Measurements from ENCODE around the gene TEFM. TPM values are rescaled to one million over a fixed set of nuclear protein-coding genes. Genes with fewer than 3 reads are reported as not detected.

The TEFM gene
- total RNA-seq, 2 experiments from 2014 or later = 14.8 to 14.9 TPM

GRCh38 chr17:30920683-30921543, 14.9 kb upstream of the TEFM start:
- Histone ChIP-seq H4K20me1 (ENCODE audit: insufficient read depth, low read length) (no peaks in the 10 kb centered on the region), H3K4me2 (ENCODE audit: low read length) (peak overlapping the region; percentile 79), H3K27ac (ENCODE audit: low read depth, low read length, poor library complexity, severe bottlenecking) (no peak overlapping the region), H3K36me3 (ENCODE audit: insufficient read depth, low read length) (no peaks in the 10 kb centered on the region), H2AFZ (ENCODE audit: low read length) (no peak overlapping the region), H3K4me3 (ENCODE audit: low read depth, low read length, poor library complexity, severe bottlenecking) (no peak overlapping the region), H3K9me3 (ENCODE audit: low read length) (no peaks in the 10 kb centered on the region), H3K79me2 (ENCODE audit: insufficient read depth, low read depth, low read length) (no peaks in the 10 kb centered on the region), H3K9me2 (ENCODE audit: insufficient read depth, low read length) (no peaks in the 10 kb centered on the region), H3K4me1 (ENCODE audit: insufficient read depth, low read length, poor library complexity, severe bottlenecking) (peaks cover 7% of the 10 kb centered on the region)
- TF ChIP-seq CTCF (conservative IDR thresholded peaks at IDR 0.05; ENCODE audit: low read length) (no peak), EZH2phosphoT487 (IDR thresholded peaks at IDR 0.05; ENCODE audit: borderline replicate concordance, low read depth, low read length) (no peak)
- POLR2A ChIA-PET = no interaction called here
- DNase-seq (ENCODE audit: low spot score) = no peak
- intact Hi-C loops (cut with micrococcal nuclease; ENCODE audit: unreplicated experiment) = no loop called here
- BruUV-seq (replicated peaks) = no TSS peak
- CTCF ChIA-PET (ENCODE audit: unreplicated experiment) = no interaction called here

DNA sequence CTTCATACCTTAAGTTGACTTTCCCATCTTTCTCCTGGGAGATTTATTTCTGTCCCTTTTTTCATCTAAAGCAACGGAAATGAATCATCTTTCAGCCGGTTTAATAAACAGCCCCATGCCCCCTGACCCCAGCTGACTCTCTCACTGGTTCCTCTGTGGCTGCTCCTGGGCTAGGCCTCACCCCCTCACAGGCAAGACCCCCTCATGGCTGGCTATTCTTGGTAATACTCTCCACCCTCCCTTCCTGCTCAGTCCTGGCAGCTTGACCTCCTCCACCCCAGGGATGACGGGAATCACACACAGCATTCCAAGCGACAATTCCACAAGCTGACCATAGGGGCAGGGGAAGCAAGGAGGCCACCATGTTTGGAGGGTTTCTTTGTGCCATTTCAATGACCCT, 14.2 kb upstream of the TEFM start:
- TF ChIP-seq CTCF (conservative IDR thresholded peaks at IDR 0.05; ENCODE audit: low read length) (no peak), EZH2phosphoT487 (IDR thresholded peaks at IDR 0.05; ENCODE audit: borderline replicate concordance, low read depth, low read length) (no peak)
- no peak overlapping the region for H2AFZ ChIP-seq (ENCODE audit: low read length)
- ChIA-PET CTCF (ENCODE audit: unreplicated experiment) (no interaction called here), POLR2A (no interaction called here)
- H3K4me3 ChIP-seq (ENCODE audit: low read depth, low read length, poor library complexity, severe bottlenecking) = no peak overlapping the region
- H3K4me1 ChIP-seq (ENCODE audit: insufficient read depth, low read length, poor library complexity, severe bottlenecking) = peaks cover 7% of the 10 kb centered on the region
- no peak for DNase-seq (ENCODE audit: low spot score)
- H3K9me2 ChIP-seq (ENCODE audit: insufficient read depth, low read length) = no peaks in the 10 kb centered on the region
- no peak overlapping the region for H3K27ac ChIP-seq (ENCODE audit: low read depth, low read length, poor library complexity, severe bottlenecking)
- no peaks in the 10 kb centered on the region for H4K20me1 ChIP-seq (ENCODE audit: insufficient read depth, low read length)
- H3K4me2 ChIP-seq (ENCODE audit: low read length) = no peak overlapping the region
- H3K79me2 ChIP-seq (ENCODE audit: insufficient read depth, low read depth, low read length) = no peaks in the 10 kb centered on the region
- H3K36me3 ChIP-seq (ENCODE audit: insufficient read depth, low read length) = no peaks in the 10 kb centered on the region
- no TSS peak for BruUV-seq (replicated peaks)
- no peaks in the 10 kb centered on the region for H3K9me3 ChIP-seq (ENCODE audit: low read length)
- intact Hi-C loops (cut with micrococcal nuclease; ENCODE audit: unreplicated experiment) = no loop called here

DNA sequence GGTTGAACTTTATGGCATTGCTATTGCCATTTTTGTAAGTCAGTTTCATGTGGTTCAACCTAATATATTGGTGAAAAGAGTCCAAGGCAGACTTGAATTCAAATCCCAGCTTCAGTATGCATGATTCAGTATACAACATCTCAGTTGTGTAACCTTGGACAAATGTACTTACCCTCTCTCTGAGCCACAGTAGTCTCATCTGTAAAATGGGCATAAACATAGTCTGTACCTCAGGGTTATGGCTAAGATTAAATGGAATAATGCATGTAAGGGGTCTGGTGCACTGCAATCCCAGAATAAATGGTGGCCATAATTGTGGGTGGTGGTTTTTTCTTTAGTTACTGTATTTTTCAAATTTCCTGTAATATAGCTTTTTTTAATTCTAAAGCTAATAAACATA, 11.0 kb upstream of the TEFM start:
- no peaks in the 10 kb centered on the region for H3K9me3 ChIP-seq (ENCODE audit: low read length)
- TF ChIP-seq CTCF (conservative IDR thresholded peaks at IDR 0.05; ENCODE audit: low read length) (no peak), EZH2phosphoT487 (IDR thresholded peaks at IDR 0.05; ENCODE audit: borderline replicate concordance, low read depth, low read length) (no peak)
- no peak for DNase-seq (ENCODE audit: low spot score)
- POLR2A ChIA-PET = interaction anchor here (0.5 to 0.6 kb wide), 2 partner anchors 11 to 446 kb away, joined by 3 to 4 read pairs; no protein-coding TSS in a partner anchor
- no peak overlapping the region for H3K27ac ChIP-seq (ENCODE audit: low read depth, low read length, poor library complexity, severe bottlenecking)
- H4K20me1 ChIP-seq (ENCODE audit: insufficient read depth, low read length) = no peaks in the 10 kb centered on the region
- H3K36me3 ChIP-seq (ENCODE audit: insufficient read depth, low read length) = no peaks in the 10 kb centered on the region
- no peak overlapping the region for H3K4me2 ChIP-seq (ENCODE audit: low read length)
- no TSS peak for BruUV-seq (replicated peaks)
- no peak overlapping the region for H2AFZ ChIP-seq (ENCODE audit: low read length)
- H3K79me2 ChIP-seq (ENCODE audit: insufficient read depth, low read depth, low read length) = no peaks in the 10 kb centered on the region
- H3K9me2 ChIP-seq (ENCODE audit: insufficient read depth, low read length) = no peaks in the 10 kb centered on the region
- intact Hi-C loops (cut with micrococcal nuclease; ENCODE audit: unreplicated experiment) = no loop called here
- CTCF ChIA-PET (ENCODE audit: unreplicated experiment) = no interaction called here
- H3K4me3 ChIP-seq (ENCODE audit: low read depth, low read length, poor library complexity, severe bottlenecking) = no peak overlapping the region
- H3K4me1 ChIP-seq (ENCODE audit: insufficient read depth, low read length, poor library complexity, severe bottlenecking) = peaks cover 7% of the 10 kb centered on the region
